T-helper 2 cell treated with Interferon-gamma antibody and Interleukin-4, amounts not matched to agents 5 μg/mL and 100 μg/mL, for 36 hours (primary cell): ENCODE measurements around the gene GNG12.
"Not testable (repeated sequence)": the region's sequence is repeated elsewhere in the genome, so short reads cannot be mapped to it uniquely, and the experiment has no call there.

ENCODE experiments used
- DNase-seq: peaks from one replicate; pipeline ENCODE4 v3.0.0; 2021; ENCODE audit warnings: low spot score
- H3K27ac Mint-ChIP-seq: one replicate; pipeline ENCODE4 v1.8.0; 2021; ENCODE audit warnings: mild to moderate bottlenecking, mixed read lengths
- H3K27me3 Mint-ChIP-seq: one replicate; pipeline ENCODE4 v1.8.0; 2021; ENCODE audit warnings: low read depth, mixed read lengths
- H3K36me3 Mint-ChIP-seq: one replicate; pipeline ENCODE4 v1.8.0; 2021; ENCODE audit warnings: low read depth, mixed read lengths
- H3K4me1 Mint-ChIP-seq: one replicate; pipeline ENCODE4 v1.8.0; 2021; ENCODE audit warnings: low read depth, mixed read lengths
- H3K4me3 Mint-ChIP-seq: one replicate; pipeline ENCODE4 v1.8.0; 2022; ENCODE audit warnings: mild to moderate bottlenecking, moderate library complexity, mixed read lengths
- H3K9me3 Mint-ChIP-seq: one replicate; pipeline ENCODE4 v1.8.0; 2021; ENCODE audit warnings: mixed read lengths

The GNG12 gene

GRCh38 chr1:67741121-67741520 is 92.1 kb downstream of the GNG12 start:
- H3K27ac Mint-ChIP-seq, result no peak overlapping the region
- H3K4me3 Mint-ChIP-seq, result no peak overlapping the region
- H3K27me3 Mint-ChIP-seq, result peaks cover 10% of the 10 kb centered on the region
- H3K4me1 Mint-ChIP-seq, result peaks cover 6% of the 10 kb centered on the region
- no peaks in the 10 kb centered on the region for H3K36me3 Mint-ChIP-seq
- no peaks in the 10 kb centered on the region for H3K9me3 Mint-ChIP-seq
- no peak for DNase-seq

- no peak for DNase-seq
- H3K4me1 Mint-ChIP-seq, result peaks cover 12% of the 10 kb centered on the region
- H3K4me3 Mint-ChIP-seq, result no peak overlapping the region
- H3K27me3 Mint-ChIP-seq, result peaks cover 7% of the 10 kb centered on the region
- H3K36me3 Mint-ChIP-seq, result no peaks in the 10 kb centered on the region
- no peak overlapping the region for H3K27ac Mint-ChIP-seq
- no peaks in the 10 kb centered on the region for H3K9me3 Mint-ChIP-seq
These were observed 92.7 kb downstream of the GNG12 start for GRCh38 chr1:67740543-67740942.

- Mint-ChIP-seq H3K27me3 (peaks cover 3% of the 10 kb centered on the region), H3K36me3 (no peaks in the 10 kb centered on the region), H3K9me3 (no peaks in the 10 kb centered on the region), H3K4me1 (peaks cover 12% of the 10 kb centered on the region), H3K27ac (no peak overlapping the region), H3K4me3 (no peak overlapping the region)
- no peak for DNase-seq
These were observed 93.9 kb downstream of the GNG12 start for GRCh38 chr1:67739361-67739760.

- Mint-ChIP-seq H3K9me3 (no peaks in the 10 kb centered on the region), H3K4me3 (no peak overlapping the region), H3K27ac (no peak overlapping the region), H3K27me3 (peaks cover 2% of the 10 kb centered on the region), H3K36me3 (no peaks in the 10 kb centered on the region), H3K4me1 (peaks cover 12% of the 10 kb centered on the region)
- DNase-seq, result no peak
These were observed 94.9 kb downstream of the GNG12 start for GRCh38 chr1:67738401-67738800.

- Mint-ChIP-seq H3K27me3 (peaks cover 2% of the 10 kb centered on the region), H3K9me3 (no peaks in the 10 kb centered on the region), H3K36me3 (no peaks in the 10 kb centered on the region), H3K27ac (no peak overlapping the region), H3K4me3 (no peak overlapping the region), H3K4me1 (peaks cover 14% of the 10 kb centered on the region)
- DNase-seq, result no peak
These were observed 95.4 kb downstream of the GNG12 start for GRCh38 chr1:67737875-67738274.

GRCh38 chr1:67736750-67737149 is 96.5 kb downstream of the GNG12 start:
- peaks cover under 1% of the 10 kb centered on the region for H3K27me3 Mint-ChIP-seq
- no peaks in the 10 kb centered on the region for H3K36me3 Mint-ChIP-seq
- H3K4me3 Mint-ChIP-seq, result no peak overlapping the region
- H3K9me3 Mint-ChIP-seq, result no peaks in the 10 kb centered on the region
- peaks cover 14% of the 10 kb centered on the region for H3K4me1 Mint-ChIP-seq
- no peak for DNase-seq
- peak overlapping the region; percentile 34 for H3K27ac Mint-ChIP-seq

- Mint-ChIP-seq H3K36me3 (no peaks in the 10 kb centered on the region), H3K4me1 (peaks cover 14% of the 10 kb centered on the region), H3K9me3 (no peaks in the 10 kb centered on the region), H3K4me3 (peak overlapping the region; percentile 77), H3K27me3 (no peaks in the 10 kb centered on the region), H3K27ac (peak overlapping the region; percentile 82)
- DNase-seq, result peak; percentile 34
These were observed 97.2 kb downstream of the GNG12 start for GRCh38 chr1:67735806-67736627.

GRCh38 chr1:67735206-67735605 is 98.1 kb downstream of the GNG12 start:
- H3K4me1 Mint-ChIP-seq, result peaks cover 14% of the 10 kb centered on the region
- H3K4me3 Mint-ChIP-seq, result no peak overlapping the region
- no peaks in the 10 kb centered on the region for H3K9me3 Mint-ChIP-seq
- H3K27me3 Mint-ChIP-seq, result no peaks in the 10 kb centered on the region
- no peak for DNase-seq
- H3K36me3 Mint-ChIP-seq, result no peaks in the 10 kb centered on the region
- no peak overlapping the region for H3K27ac Mint-ChIP-seq

- Mint-ChIP-seq H3K36me3 (no peaks in the 10 kb centered on the region), H3K9me3 (no peaks in the 10 kb centered on the region), H3K4me3 (no peak overlapping the region), H3K4me1 (peaks cover 16% of the 10 kb centered on the region), H3K27ac (no peak overlapping the region), H3K27me3 (no peaks in the 10 kb centered on the region)
- DNase-seq, result no peak
These were observed 99.0 kb downstream of the GNG12 start for GRCh38 chr1:67734323-67734690.

- H3K27ac Mint-ChIP-seq, result no peak overlapping the region
- no peak for DNase-seq
- H3K9me3 Mint-ChIP-seq, result no peaks in the 10 kb centered on the region
- H3K36me3 Mint-ChIP-seq, result no peaks in the 10 kb centered on the region
- H3K4me3 Mint-ChIP-seq, result no peak overlapping the region
- peaks cover 2% of the 10 kb centered on the region for H3K27me3 Mint-ChIP-seq
- H3K4me1 Mint-ChIP-seq, result peaks cover 16% of the 10 kb centered on the region
These were observed 99.5 kb downstream of the GNG12 start for GRCh38 chr1:67733681-67734322.

- Mint-ChIP-seq H3K27ac (no peak overlapping the region), H3K4me1 (peaks cover 16% of the 10 kb centered on the region), H3K27me3 (peaks cover 7% of the 10 kb centered on the region), H3K36me3 (no peaks in the 10 kb centered on the region), H3K4me3 (no peak overlapping the region), H3K9me3 (no peaks in the 10 kb centered on the region)
- DNase-seq, result no peak
These were observed 100.5 kb downstream of the GNG12 start for GRCh38 chr1:67732750-67733151.

- H3K27ac Mint-ChIP-seq, result no peak overlapping the region
- H3K4me1 Mint-ChIP-seq, result peaks cover 11% of the 10 kb centered on the region
- H3K9me3 Mint-ChIP-seq, result no peaks in the 10 kb centered on the region
- peaks cover 10% of the 10 kb centered on the region for H3K27me3 Mint-ChIP-seq
- no peak for DNase-seq
- H3K4me3 Mint-ChIP-seq, result no peak overlapping the region
- no peaks in the 10 kb centered on the region for H3K36me3 Mint-ChIP-seq
These were observed 101.9 kb downstream of the GNG12 start for GRCh38 chr1:67731322-67731721.

GRCh38 chr1:67730312-67730711 is 103.0 kb downstream of the GNG12 start:
- not testable (repeated sequence) for H3K4me3 Mint-ChIP-seq, H3K9me3 Mint-ChIP-seq, H3K36me3 Mint-ChIP-seq, DNase-seq, H3K4me1 Mint-ChIP-seq, H3K27ac Mint-ChIP-seq
- peaks cover 10% of the 10 kb centered on the region for H3K27me3 Mint-ChIP-seq

- Mint-ChIP-seq H3K36me3 (no peaks in the 10 kb centered on the region), H3K27me3 (peaks cover 10% of the 10 kb centered on the region), H3K4me1 (peaks cover 3% of the 10 kb centered on the region), H3K9me3 (no peaks in the 10 kb centered on the region), H3K4me3 (no peak overlapping the region), H3K27ac (no peak overlapping the region)
- no peak for DNase-seq
These were observed 103.4 kb downstream of the GNG12 start for GRCh38 chr1:67729872-67730271.
